Pancreas (tissue), 10 donors: ENCODE data around the gene MAPKAP1. TPM values are rescaled to one million over a fixed set of nuclear protein-coding genes. Genes with fewer than 3 reads are reported as not detected.

Experiments
- ATAC-seq, 4 donors: fragments of 200-7000 bp; cut with Tn5 transposase; one replicate each; pipeline versions ENCODE4 v1.8.0 to v1.9.1; 2020; ENCODE audit warnings: mild to moderate bottlenecking in 4 of 4, moderate library complexity in 4 of 4
- DNase-seq, 6 donors: peaks; one replicate each; pipeline ENCODE4 v3.0.0-alpha.2; 2020
- FAIRE-seq: peaks from 2 replicates; lab custom pipeline; 2012; peaks lifted over from hg19 to GRCh38; lab: Jason Lieb, UNC
- H3K27ac ChIP-seq, 4 donors: fragments of 200-600 bp; sonication (generic); 1 replicate in 3 of 4; 2 replicates in 1 of 4; pipeline versions ENCODE4 v1.5.0 to v1.8.0; 2020
- H3K27me3 ChIP-seq, 4 donors: fragments of 200-600 bp; one replicate each; pipeline ENCODE4 v1.8.0; 2021
- H3K36me3 ChIP-seq, 3 donors: fragments of 200-600 bp; sonication (generic) in 1 of 3; one replicate each; pipeline versions ENCODE4 v1.5.0 to v1.8.0; 2020 to 2021
- H3K4me1 ChIP-seq, 3 donors: fragments of 200-600 bp; one replicate each; pipeline ENCODE4 v1.8.0; 2021
- H3K4me3 ChIP-seq, 4 donors: fragments of 200-600 bp; sonication (generic) in 2 of 4; one replicate each; pipeline versions ENCODE4 v1.5.0 to v1.8.0; 2020 to 2021
- H3K9me3 ChIP-seq, 4 donors: fragments of 200-600 bp; one replicate each; pipeline ENCODE4 v1.8.0; 2021
- CTCF ChIP-seq, 4 donors: fragments of 200-600 bp; sonication (generic) in 3 of 4; IDR thresholded peaks; one replicate each; pipeline versions ENCODE4 v1.5.0 to v1.8.0; 2021; ENCODE audit warnings: antibody characterized with exemption in 4 of 4
- WGBS, 2 donors: extraction: QIAGEN DNeasy Blood & Tissue Kit; methylation state at CpG; one replicate each; pipeline ENCODE4 v1.1.7; 2013; 5-methylcytosine and 5-hydroxymethylcytosine counted together
- intact Hi-C, 3 donors: fragments of 100-400 bp; cut with DNase I; formaldehyde crosslinking; loops; one replicate each; pipeline versions ENCODE4 v1.11.1 to v1.14.2; 2022
- polyA plus RNA-seq, 2 donors: library from polyadenylated mRNA; stranded (reverse); fragments of 200-250 nt; gene quantifications; one replicate each; pipeline ENCODE4 v1.2.3, GENCODE V29; 2013
- total RNA-seq, 6 donors: library from RNA; stranded (reverse); fragmentation: NEBNext Ultra II Directional in 4 of 6; extraction: Animal tissue kit (Norgen Biotek cat#: 25700) in 4 of 6; gene quantifications; one replicate each; pipeline versions ENCODE4 v1.2.1 to v1.2.4, GENCODE V29; 2021 to 2023
- donor health status: healthy with polysubstance abuse.
- donor health status: DM: no; HTN: no; CAD: no; lungs with moderate emphysema.
- donor health status: DM: no; HTN: no; CAD: no.
- donor health status: control.
- donor health status: control.
- donor health status: Bipolar disorder and iron deficiency.
- donor health status: DM: yes; HTN: yes; CAD: no.
- donor health status: DM: no; HTN: no; CAD: no.
- donor health status: DM: no; HTN: no; CAD: no.
- donor health status: DM: yes; HTN: yes; CAD: no.

MAPKAP1 gene
- total and polyA plus RNA-seq, 8 donors = 18.7 to 42.0 (median 30.4) TPM

GRCh38 chr9:125654121-125654520 lies 52.9 kb downstream of the MAPKAP1 start:
- no peaks in the 10 kb centered on the region for H3K9me3 ChIP-seq
- no peak for DNase-seq
- no peaks in the 10 kb centered on the region for H3K36me3 ChIP-seq
- no peak for ATAC-seq
- 76 to 77% methylated on average over 5 of the region's 5 CpGs for WGBS, 2 donors
- intact Hi-C loops = no loop called here
- TF ChIP-seq CTCF (IDR thresholded peaks at IDR 0.05) = no peak
- no peaks in the 10 kb centered on the region for H3K27me3 ChIP-seq
- no peak overlapping the region for H3K4me3 ChIP-seq
- H3K27ac ChIP-seq = no peak overlapping the region
- peaks cover 0 to 4% (median 0%) of the 10 kb centered on the region in 3 donors for H3K4me1 ChIP-seq
- no peak for FAIRE-seq

DNA sequence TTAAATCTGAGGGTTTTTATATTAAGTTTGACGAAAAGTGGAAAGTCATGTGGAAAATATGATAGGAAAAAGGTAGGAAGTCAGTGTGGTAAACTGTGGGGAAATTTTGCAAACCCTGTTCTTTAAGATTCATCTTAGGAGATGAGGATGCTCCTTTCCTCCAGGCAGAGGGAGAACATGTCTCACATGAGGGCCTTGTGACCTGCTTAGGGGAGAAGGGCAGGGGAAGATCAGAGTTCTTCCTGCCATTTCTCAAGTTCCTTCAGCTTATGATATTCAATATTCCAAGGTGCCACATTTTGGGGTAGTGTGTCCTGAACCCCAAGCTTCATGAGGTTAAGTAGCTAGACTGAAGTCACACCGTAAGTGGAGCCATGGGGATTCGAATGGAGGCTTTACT lies 53.7 kb downstream of the MAPKAP1 start:
- no peak for TF ChIP-seq CTCF (IDR thresholded peaks at IDR 0.05)
- intact Hi-C loops = no loop called here
- no peaks in the 10 kb centered on the region for H3K27me3 ChIP-seq
- ATAC-seq (no peak), FAIRE-seq (no peak), DNase-seq (no peak)
- WGBS, 2 donors = 97 to 98% methylated on average over 3 of the region's 3 CpGs
- H3K4me1 ChIP-seq = peaks cover 0 to 4% (median 0%) of the 10 kb centered on the region in 3 donors
- H3K9me3 ChIP-seq = no peaks in the 10 kb centered on the region
- H3K4me3 ChIP-seq = no peak overlapping the region
- no peak overlapping the region for H3K27ac ChIP-seq
- H3K36me3 ChIP-seq = no peaks in the 10 kb centered on the region

GRCh38 chr9:125652759-125653158 lies 54.2 kb downstream of the MAPKAP1 start:
- Histone ChIP-seq H3K9me3 (no peaks in the 10 kb centered on the region), H3K36me3 (no peaks in the 10 kb centered on the region), H3K4me3 (no peak overlapping the region), H3K27ac (no peak overlapping the region), H3K4me1 (peaks cover 0 to 4% (median 0%) of the 10 kb centered on the region in 3 donors), H3K27me3 (no peaks in the 10 kb centered on the region)
- ATAC-seq (no peak), FAIRE-seq (no peak), DNase-seq (no peak)
- WGBS, 2 donors = 78 to 87% methylated on average over 6 of the region's 6 CpGs
- TF ChIP-seq CTCF (IDR thresholded peaks at IDR 0.05) = no peak
- intact Hi-C loops = no loop called here

DNA sequence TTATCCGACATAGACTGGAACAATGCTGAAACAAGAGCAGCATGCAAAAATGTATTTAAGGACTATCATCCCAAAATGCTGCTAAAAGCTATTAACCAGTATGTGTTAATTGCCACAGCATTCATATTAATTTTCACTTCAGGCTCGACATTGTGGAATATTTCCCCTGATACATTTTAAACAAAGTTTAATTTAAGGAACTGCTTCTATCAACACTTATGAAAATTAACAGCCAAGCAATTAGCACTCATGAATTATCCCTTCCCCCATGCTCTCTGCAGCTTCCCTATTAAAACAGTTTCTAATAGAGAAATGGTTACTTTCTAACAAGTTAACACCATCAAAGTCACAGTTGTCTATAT lies 54.8 kb downstream of the MAPKAP1 start:
- no peaks in the 10 kb centered on the region for H3K9me3 ChIP-seq
- WGBS, 2 donors = 77 to 93% methylated on average over 2 of the region's 2 CpGs
- H3K27ac ChIP-seq = no peak overlapping the region
- intact Hi-C loops = no loop called here
- no peak for DNase-seq
- H3K27me3 ChIP-seq = no peaks in the 10 kb centered on the region
- H3K36me3 ChIP-seq = no peaks in the 10 kb centered on the region
- H3K4me1 ChIP-seq = peaks cover 0 to 4% (median 0%) of the 10 kb centered on the region in 3 donors
- no peak for FAIRE-seq
- TF ChIP-seq CTCF (IDR thresholded peaks at IDR 0.05) = no peak
- H3K4me3 ChIP-seq = no peak overlapping the region
- ATAC-seq = no peak

DNA sequence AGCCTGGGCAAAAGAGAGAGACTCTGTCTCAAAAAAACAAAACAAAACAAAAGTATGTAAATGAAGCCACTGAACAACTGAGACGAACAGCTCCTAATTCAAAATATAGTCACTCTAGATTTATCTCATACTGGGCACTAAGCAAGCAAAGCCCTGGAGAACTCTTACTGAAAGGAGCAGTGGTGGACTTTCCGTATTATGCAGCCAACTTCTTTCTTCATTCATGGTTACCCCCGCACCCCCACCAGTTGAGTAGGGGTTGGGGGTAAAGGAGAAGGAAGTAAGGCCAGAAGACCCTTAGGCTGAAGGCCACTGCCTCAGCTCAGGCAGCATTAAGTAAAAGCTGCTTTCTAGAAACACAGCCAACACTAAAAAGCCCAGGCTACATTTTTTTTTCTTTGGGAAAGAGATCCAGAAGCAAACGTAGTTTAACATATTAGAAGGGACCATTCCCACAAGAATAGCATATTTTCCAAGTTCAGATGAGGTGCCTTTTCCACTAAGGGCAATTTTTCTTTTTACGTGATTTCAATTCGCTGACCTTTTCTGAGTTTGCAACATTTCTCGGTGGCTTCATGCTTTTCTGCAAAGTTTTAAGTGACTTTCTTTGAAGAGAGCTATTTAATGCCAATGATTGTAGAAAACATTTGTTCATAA lies 55.3 kb downstream of the MAPKAP1 start:
- Histone ChIP-seq H3K27ac (no peak overlapping the region), H3K9me3 (no peaks in the 10 kb centered on the region), H3K4me1 (peaks cover 0 to 4% (median 0%) of the 10 kb centered on the region in 3 donors), H3K4me3 (no peak overlapping the region), H3K36me3 (no peaks in the 10 kb centered on the region), H3K27me3 (no peaks in the 10 kb centered on the region)
- 86 to 91% methylated on average over 7 of the region's 7 CpGs for whole genome bisulfite sequencing, 2 donors
- no peak for TF ChIP-seq CTCF (IDR thresholded peaks at IDR 0.05)
- FAIRE-seq (no peak), DNase-seq (no peak), ATAC-seq (no peak)
- intact Hi-C loops = no loop called here
